ENCODE measurements around the gene CDH19.

CDH19 gene

DNA sequence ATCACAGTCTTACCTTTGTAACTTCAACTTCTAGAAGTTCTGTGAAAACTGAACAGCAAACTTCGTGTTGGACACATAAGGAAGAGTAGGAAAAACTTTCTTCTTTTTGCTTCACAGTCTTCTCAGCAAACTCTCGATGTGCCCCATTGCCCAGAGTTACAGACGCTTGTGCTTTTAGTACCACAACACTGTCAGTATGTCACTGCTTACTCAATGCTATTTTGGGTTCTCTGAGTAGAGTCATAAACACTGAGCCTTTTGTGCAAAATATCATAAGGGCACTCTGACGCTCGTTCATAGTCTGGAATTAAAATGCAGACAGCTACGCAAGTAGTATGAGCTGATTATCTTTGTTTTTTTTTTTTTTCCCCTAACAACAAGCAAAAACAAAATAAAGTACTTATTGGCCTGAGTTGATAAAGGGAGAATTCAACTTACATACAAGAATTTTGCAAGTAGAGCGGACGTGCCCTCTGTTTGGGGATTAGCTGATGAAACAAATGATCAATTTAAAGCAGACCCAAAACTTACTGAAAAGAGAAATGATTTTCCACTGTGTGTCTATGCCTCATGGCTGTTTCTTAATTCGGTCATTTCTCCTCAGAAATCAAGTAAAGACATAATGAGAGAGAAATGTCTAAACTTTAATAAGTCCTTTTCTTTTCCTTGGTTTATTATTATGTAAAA is at the start of gene CDH19:
CDH19 (minus strand) TSS at position 150 of the 687 bp plus-strand sequence. CDS start 31,886 bp downstream, outside the sequence.
- no peak for DNase-seq

GRCh38 chr18:66647671-66648070 is 43.8 kb upstream of the CDH19 start:
- no peak for DNase-seq

- DNase-seq: no peak
Observed at GRCh38 chr18:66646609-66647008, 42.7 kb upstream of the CDH19 start.

DNA sequence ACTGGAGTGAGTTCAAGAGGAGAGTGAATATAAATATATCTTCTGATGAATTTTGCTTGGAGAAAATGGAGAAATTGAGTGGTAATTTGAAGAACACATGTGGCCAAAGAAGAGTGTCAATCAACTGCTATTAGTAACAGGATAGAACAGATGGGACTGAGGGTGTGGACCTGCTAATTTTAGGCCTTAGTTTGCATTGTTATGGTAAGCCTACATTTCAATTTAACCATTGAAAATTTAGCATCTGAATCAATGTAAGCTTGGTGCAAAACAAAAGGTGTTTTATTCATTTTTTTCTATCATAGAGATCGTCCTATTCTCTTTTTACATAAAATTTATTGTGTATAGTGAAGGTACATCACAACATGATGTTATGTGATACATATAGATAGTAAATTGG is 42.1 kb upstream of the CDH19 start:
- DNase-seq: no peak

DNA sequence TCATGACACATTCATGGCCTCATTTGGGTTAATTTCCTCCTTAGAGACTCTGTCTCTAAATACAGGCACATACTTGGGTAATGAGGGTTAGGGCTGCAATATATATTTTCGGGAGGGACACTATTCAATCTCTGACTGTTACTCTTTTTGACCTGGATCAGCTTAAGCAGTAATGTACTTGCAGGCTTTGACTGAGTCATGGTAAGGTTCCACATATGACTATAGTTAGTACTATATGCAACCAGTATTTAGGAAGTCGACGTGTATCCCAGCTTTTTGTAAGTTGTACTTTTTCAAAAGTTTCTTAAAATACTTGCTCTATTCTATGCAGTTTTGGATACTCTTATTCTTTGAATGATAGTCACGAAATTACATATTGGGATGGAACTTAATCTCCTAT is 37.2 kb upstream of the CDH19 start:
- DNase-seq: no peak

GRCh38 chr18:66640431-66640830 is 36.5 kb upstream of the CDH19 start:
- DNase-seq: no peak

GRCh38 chr18:66638856-66639629 is 35.2 kb upstream of the CDH19 start:
- DNase-seq: no peak

GRCh38 chr18:66635342-66635741 is 31.5 kb upstream of the CDH19 start:
- DNase-seq: no peak

GRCh38 chr18:66632756-66633155 is 28.9 kb upstream of the CDH19 start:
- DNase-seq: no peak

- DNase-seq: no peak
Observed at GRCh38 chr18:66630831-66631230, 26.9 kb upstream of the CDH19 start.

GRCh38 chr18:66623821-66624220 is 19.9 kb upstream of the CDH19 start:
- no peak for DNase-seq

GRCh38 chr18:66621816-66622576 is 18.1 kb upstream of the CDH19 start:
- no peak for DNase-seq

GRCh38 chr18:66616523-66616983 is 12.7 kb upstream of the CDH19 start:
- DNase-seq: no peak

DNA sequence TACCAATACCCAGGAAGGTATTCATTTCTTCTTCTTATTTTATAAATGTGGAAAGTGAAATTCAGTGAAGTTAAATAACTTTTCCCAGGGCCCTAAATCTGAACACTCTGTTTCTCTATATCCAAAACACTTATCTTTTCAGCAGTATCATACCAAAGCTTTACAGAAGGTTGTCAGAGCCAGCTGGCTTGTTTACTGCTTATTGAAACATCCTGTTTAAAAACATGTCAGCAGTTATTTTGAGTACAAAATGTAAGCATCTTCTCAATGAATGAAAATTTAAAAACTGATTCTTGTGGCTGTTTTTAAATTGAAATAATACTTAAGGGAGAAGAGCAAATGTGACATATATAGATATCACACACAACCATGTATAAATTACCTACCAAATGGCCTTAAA is 11.3 kb upstream of the CDH19 start:
- DNase-seq: no peak

DNA sequence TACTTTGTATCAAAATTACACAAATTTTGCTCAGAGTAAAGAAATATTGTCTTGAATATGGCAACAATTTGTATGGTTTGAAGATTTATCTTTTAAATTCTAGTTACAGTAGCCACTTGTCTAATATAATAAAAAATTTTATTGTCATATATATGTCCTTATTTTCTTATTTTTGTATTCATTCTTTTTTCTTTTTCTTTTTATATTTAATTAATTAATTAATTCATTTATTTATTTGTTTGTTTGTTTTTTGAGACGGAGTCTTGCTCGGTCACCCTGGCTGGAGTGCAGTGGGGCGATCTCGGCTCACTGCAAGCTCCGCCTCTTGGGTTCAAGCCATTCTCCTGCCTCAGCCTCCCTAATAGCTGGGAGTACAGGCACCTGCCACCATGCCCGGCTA is 3.7 kb upstream of the CDH19 start:
- DNase-seq: no peak

DNA sequence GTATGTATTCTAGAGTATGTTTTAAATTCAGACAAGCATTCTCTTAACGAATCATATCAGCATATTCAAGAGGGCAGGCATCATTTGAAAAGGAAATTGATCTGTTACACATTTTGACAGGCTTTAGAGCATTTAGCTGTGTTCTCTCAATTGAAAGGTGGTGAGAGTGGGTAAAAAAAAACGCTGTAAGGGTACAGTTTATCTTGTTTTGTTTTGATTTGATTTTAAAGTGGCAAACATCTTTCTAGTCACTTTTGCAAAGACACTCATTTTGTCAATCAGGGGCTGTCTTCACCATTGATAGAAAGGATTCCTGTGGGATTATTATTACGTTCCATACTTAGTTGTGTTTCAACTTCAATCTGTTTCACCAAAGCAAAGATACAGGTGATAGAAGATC is 2.2 kb downstream of the CDH19 start:
- no peak for DNase-seq

DNA sequence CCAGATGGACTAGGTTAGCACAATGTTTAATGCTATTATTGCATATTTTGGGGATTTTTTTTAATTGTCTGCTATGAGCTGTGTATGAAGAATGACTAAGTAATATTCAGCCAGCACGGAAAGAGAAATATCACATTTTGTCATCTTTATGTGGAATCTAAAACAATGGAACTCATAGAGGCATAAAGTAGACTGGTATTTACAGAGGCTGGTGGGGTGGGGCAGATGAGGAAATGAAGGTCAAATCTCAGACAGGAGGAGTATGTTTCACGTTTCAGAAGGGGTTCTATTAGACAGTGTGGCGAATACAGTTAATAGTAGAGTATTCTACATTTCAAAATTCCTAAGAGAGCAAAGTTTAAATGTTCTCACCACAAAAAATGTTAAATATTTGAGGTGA is 4.7 kb downstream of the CDH19 start:
- DNase-seq: no peak

- DNase-seq: no peak
Observed at GRCh38 chr18:66587430-66587829, 16.5 kb downstream of the CDH19 start.

DNA sequence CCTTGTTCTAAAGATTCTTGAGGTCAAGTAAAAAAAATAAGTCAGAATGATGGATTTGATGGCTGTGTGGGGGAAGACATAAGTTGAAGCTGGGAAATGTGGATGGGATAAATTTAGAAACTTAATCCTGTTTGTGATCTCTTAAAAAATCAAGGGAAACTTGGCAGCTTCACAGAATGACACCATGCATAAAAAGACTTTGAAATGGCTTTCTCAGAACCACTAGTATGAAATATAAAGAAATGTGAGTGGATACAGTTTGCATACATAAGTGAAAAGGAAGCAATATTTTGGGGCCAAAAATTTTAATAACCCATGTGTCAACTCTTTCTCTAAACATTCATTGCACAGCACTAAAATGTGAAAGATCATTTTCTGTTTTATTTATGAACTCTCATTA is 21.7 kb downstream of the CDH19 start:
- no peak for DNase-seq

DNA sequence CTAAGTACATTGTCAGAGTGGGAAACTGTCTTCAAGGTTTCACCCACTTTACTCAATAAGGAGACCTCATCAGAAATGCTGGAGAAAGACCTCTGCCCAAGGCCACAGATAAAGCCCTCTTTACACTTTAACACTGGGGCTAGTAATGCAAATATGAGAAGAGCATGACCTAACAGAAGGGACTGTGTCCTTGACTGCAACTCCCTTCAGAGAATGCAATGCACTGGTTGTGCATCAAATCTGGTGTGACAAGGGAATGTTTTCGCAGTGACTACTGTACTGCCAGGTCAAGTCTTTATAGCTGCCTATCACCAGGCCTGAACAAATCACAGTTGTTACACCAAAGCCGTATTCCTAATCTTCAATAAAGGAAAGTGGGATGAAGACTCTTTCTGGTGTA is 28.6 kb downstream of the CDH19 start:
- DNase-seq: no peak

GRCh38 chr18:66571845-66572244 is 32.0 kb downstream of the CDH19 start:
- DNase-seq: no peak

- no peak for DNase-seq
Observed at GRCh38 chr18:66566616-66567015, 37.3 kb downstream of the CDH19 start.

DNA sequence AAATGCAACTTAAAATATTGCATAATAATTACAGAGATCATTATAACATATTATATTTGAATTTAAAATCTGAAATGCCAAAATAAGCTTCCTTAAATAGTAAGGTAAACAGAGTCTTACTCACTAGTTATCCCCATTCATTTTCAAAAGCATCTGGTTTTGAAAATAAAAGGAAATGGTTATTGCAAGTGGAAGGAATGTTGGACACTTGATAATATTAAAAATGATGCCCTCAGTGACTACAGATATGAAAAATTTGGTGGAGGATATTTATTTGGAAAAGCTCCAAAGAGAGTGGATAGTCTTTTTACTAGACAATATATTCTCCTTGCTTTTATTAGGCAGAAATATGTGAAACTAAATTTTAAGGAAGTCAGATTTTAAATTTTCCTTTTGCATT is 39.7 kb downstream of the CDH19 start:
- DNase-seq: no peak

DNA sequence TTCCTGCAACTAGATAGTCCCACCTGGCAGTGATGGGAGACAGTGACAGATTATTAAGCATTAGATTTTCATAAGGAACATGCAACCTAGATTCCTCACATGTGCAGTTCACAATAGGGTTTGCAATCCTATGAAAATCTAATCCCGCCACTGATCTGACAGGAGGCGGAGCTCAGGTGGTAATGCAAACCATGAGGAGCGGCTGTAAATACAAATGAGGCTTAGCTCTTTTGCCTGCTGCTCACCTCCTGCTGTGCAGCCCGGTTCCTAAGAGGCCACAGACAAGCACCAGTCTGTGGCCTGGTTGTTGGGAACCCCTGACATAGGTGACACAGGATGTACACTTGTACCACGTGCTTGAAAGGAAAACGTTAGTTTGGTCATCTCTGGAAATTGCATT is 41.6 kb downstream of the CDH19 start:
- DNase-seq: no peak

Measured in NCI-H2227 treated with DMSO at 0.1 percent for 48 hours (cell line).